IMR-90 (cell line): ENCODE results near the gene EDA. TPM values are rescaled to one million over a fixed set of nuclear protein-coding genes. Genes with fewer than 3 reads are reported as not detected.

ENCODE experiments used
- ATAC-seq: fragments of 200-7000 bp; cut with Tn5 transposase; 2 replicates; pipeline ENCODE4 v1.9.1; 2020; ENCODE audit warnings: low read depth, mild to moderate bottlenecking, moderate library complexity
- BruUV-seq: library from RNA; stranded (reverse); fragments of 400-500 nt; replicated peaks from 2 replicates; lab custom pipeline; 2021; lab: Mats Ljungman, UMichigan
- CTCF ChIA-PET: fragments of 300-600 bp; formaldehyde crosslinking; extraction: SDS; loops from one replicate; lab custom pipeline; 2021; ENCODE audit warnings: antibody characterized with exemption; lab: Yijun Ruan, JAX
- POLR2A ChIA-PET: fragments of 300-600 bp; sonication (Branson Sonifier 250); formaldehyde crosslinking; loops from one replicate; lab custom pipeline; 2022; ENCODE audit warnings: antibody characterized with exemption; ENCODE audit not compliant: unreplicated experiment; lab: Charles Lee
- DNase-seq: peaks from one replicate; pipeline ENCODE4 v3.0.0; 2013
- H2AFZ ChIP-seq: replicated peaks from 2 replicates; pipeline ENCODE3; 2013; ENCODE audit warnings: low read length, mild to moderate bottlenecking; ENCODE audit not compliant: poor library complexity
- H2AK5ac ChIP-seq: 2 replicates; pipeline ENCODE4 v1.6.1; 2013; ENCODE audit warnings: low read depth, low read length, inconsistent platforms
- H2AK9ac ChIP-seq: replicated peaks from 2 replicates; pipeline ENCODE3; 2013; ENCODE audit warnings: mild to moderate bottlenecking, low read depth, low read length, moderate library complexity; ENCODE audit not compliant: poor library complexity
- H2BK120ac ChIP-seq: 2 replicates; pipeline ENCODE4 v1.6.1; 2013; ENCODE audit warnings: low read depth, low read length, inconsistent platforms
- H2BK15ac ChIP-seq: 3 replicates; pipeline ENCODE4 v1.6.1; 2013; ENCODE audit warnings: low read depth, low read length, inconsistent platforms
- H2BK20ac ChIP-seq: 2 replicates; pipeline ENCODE4 v1.6.1; 2013; ENCODE audit warnings: low read depth, mild to moderate bottlenecking, inconsistent platforms, low read length, moderate library complexity
- H2BK5ac ChIP-seq: 2 replicates; pipeline ENCODE4 v1.6.1; 2013; ENCODE audit warnings: mild to moderate bottlenecking, low read depth, low read length, inconsistent platforms; ENCODE audit not compliant: poor library complexity, severe bottlenecking
- H3K14ac ChIP-seq: replicated peaks from 2 replicates; pipeline ENCODE4 v1.6.1; 2013; ENCODE audit warnings: low read depth, low read length, inconsistent platforms
- H3K18ac ChIP-seq: 2 replicates; pipeline ENCODE4 v1.6.1; 2013; ENCODE audit warnings: low read depth, low read length, control low read depth
- H3K23ac ChIP-seq: 2 replicates; pipeline ENCODE4 v1.6.1; 2013; ENCODE audit warnings: low read depth, low read length, inconsistent platforms
- H3K27ac ChIP-seq: 2 replicates; pipeline ENCODE4 v1.5.1; 2013; ENCODE audit warnings: mild to moderate bottlenecking, control low read depth, low read length; ENCODE audit not compliant: insufficient read depth
- H3K27me3 ChIP-seq: 2 replicates; pipeline ENCODE4 v1.6.1; 2013; ENCODE audit warnings: low read length; ENCODE audit not compliant: control insufficient read depth, insufficient read depth
- H3K36me3 ChIP-seq: 2 replicates; pipeline ENCODE4 v1.6.1; 2013; ENCODE audit warnings: low read length, mixed read lengths; ENCODE audit not compliant: control insufficient read depth, insufficient read depth
- H3K4ac ChIP-seq: 2 replicates; pipeline ENCODE4 v1.6.1; 2013; ENCODE audit warnings: low read depth, low read length, inconsistent platforms
- H3K4me1 ChIP-seq: 2 replicates; pipeline ENCODE4 v1.6.1; 2013; ENCODE audit warnings: low read length, mixed read lengths; ENCODE audit not compliant: control insufficient read depth, insufficient read depth
- H3K4me2 ChIP-seq: 2 replicates; pipeline ENCODE4 v1.6.1; 2013; ENCODE audit warnings: low read depth, mild to moderate bottlenecking, control low read depth, low read length, moderate library complexity
- H3K4me3 ChIP-seq: 2 replicates; pipeline ENCODE4 v1.5.1; 2013; ENCODE audit warnings: low read depth, mild to moderate bottlenecking, control low read depth, low read length, moderate library complexity; ENCODE audit not compliant: insufficient read depth
- H3K56ac ChIP-seq: 2 replicates; pipeline ENCODE4 v1.6.1; 2013; ENCODE audit warnings: low read length, inconsistent platforms; ENCODE audit not compliant: insufficient read depth; ENCODE audit errors: extremely low read depth
- H3K79me1 ChIP-seq, 2 experiments: 2 replicates each; pipeline ENCODE4 v1.6.1; 2013; ENCODE audit warnings: low read length in 2 of 2, inconsistent platforms in 1 of 2, low read depth in 1 of 2
- H3K9ac ChIP-seq: 2 replicates; pipeline ENCODE4 v1.6.1; 2013; ENCODE audit warnings: low read depth, low read length, control low read depth
- H3K9me1 ChIP-seq: 2 replicates; pipeline ENCODE4 v1.6.1; 2013; ENCODE audit warnings: low read length, inconsistent platforms; ENCODE audit not compliant: insufficient read depth
- H3K9me3 ChIP-seq: 2 replicates; pipeline ENCODE4 v1.6.1; 2013; ENCODE audit warnings: low read length; ENCODE audit not compliant: control insufficient read depth, insufficient read depth
- H4K20me1 ChIP-seq: 2 replicates; pipeline ENCODE4 v1.6.1; 2013; ENCODE audit warnings: low read length, inconsistent platforms; ENCODE audit not compliant: insufficient read depth
- H4K5ac ChIP-seq: 2 replicates; pipeline ENCODE4 v1.6.1; 2013; ENCODE audit warnings: mild to moderate bottlenecking, low read depth, low read length, control low read depth
- H4K8ac ChIP-seq, 2 experiments: 2 replicates each; pipeline ENCODE4 v1.6.1; 2013; ENCODE audit warnings: low read depth in 2 of 2, low read length in 2 of 2, control low read depth in 1 of 2, inconsistent platforms in 1 of 2
- H4K91ac ChIP-seq: 2 replicates; pipeline ENCODE4 v1.6.1; 2013; ENCODE audit warnings: low read depth, low read length, inconsistent platforms; ENCODE audit not compliant: insufficient read depth
- BHLHE40 ChIP-seq: fragments of 150-350 bp; IDR thresholded peaks from 2 replicates; pipeline ENCODE4 v1.6.1; 2016; ENCODE audit warnings: mild to moderate bottlenecking, low read depth, low read length
- CEBPB ChIP-seq: IDR thresholded peaks from 2 replicates; pipeline ENCODE4 v1.6.1; 2012; ENCODE audit warnings: low read depth, low read length, improper control_type of control experiment
- CHD1 ChIP-seq: IDR thresholded peaks from 2 replicates; pipeline ENCODE4 v1.6.1; 2012; ENCODE audit warnings: low read depth, low read length, improper control_type of control experiment
- CTCF ChIP-seq: conservative IDR thresholded peaks from 2 replicates; pipeline ENCODE4 v1.5.1; 2012; ENCODE audit warnings: mild to moderate bottlenecking, low read depth, low read length, improper control_type of control experiment
- ELK1 ChIP-seq: fragments of 150-350 bp; IDR thresholded peaks from 2 replicates; pipeline ENCODE4 v1.6.1; 2016; ENCODE audit warnings: low read depth, mild to moderate bottlenecking, low read length, moderate library complexity, borderline replicate concordance
- FOS ChIP-seq: fragments of 150-350 bp; IDR thresholded peaks from 2 replicates; pipeline ENCODE4 v1.6.1; 2016; ENCODE audit warnings: low read depth, low read length
- MAFK ChIP-seq: IDR thresholded peaks from 2 replicates; pipeline ENCODE4 v1.6.1; 2012; ENCODE audit warnings: low read depth, low read length, improper control_type of control experiment
- MAZ ChIP-seq: IDR thresholded peaks from 2 replicates; pipeline ENCODE4 v1.6.1; 2012; ENCODE audit warnings: low read depth, mild to moderate bottlenecking, low read length, improper control_type of control experiment, moderate library complexity, borderline replicate concordance
- MXI1 ChIP-seq: IDR thresholded peaks from 2 replicates; pipeline ENCODE4 v1.6.1; 2012; ENCODE audit warnings: low read depth, mild to moderate bottlenecking, low read length, moderate library complexity, borderline replicate concordance
- NFE2L2 ChIP-seq: fragments of 150-350 bp; IDR thresholded peaks from 2 replicates; pipeline ENCODE4 v1.6.1; 2016; ENCODE audit warnings: low read depth, mild to moderate bottlenecking, low read length
- POLR2A ChIP-seq: IDR thresholded peaks from 2 replicates; pipeline ENCODE4 v1.6.1; 2012; ENCODE audit warnings: mild to moderate bottlenecking, low read depth, low read length
- RCOR1 ChIP-seq: IDR thresholded peaks from 2 replicates; pipeline ENCODE4 v1.6.1; 2012; ENCODE audit warnings: mild to moderate bottlenecking, low read length, improper control_type of control experiment; ENCODE audit not compliant: insufficient replicate concordance
- RFX5 ChIP-seq: IDR thresholded peaks from 2 replicates; pipeline ENCODE4 v1.8.0; 2012; ENCODE audit warnings: low read depth, mild to moderate bottlenecking, low read length, moderate library complexity
- SMC3 ChIP-seq: fragments of 150-350 bp; IDR thresholded peaks from 2 replicates; pipeline ENCODE4 v1.6.1; 2016; ENCODE audit warnings: low read depth, mild to moderate bottlenecking, antibody characterized with exemption, low read length, moderate library complexity
- USF2 ChIP-seq: fragments of 150-350 bp; IDR thresholded peaks from 2 replicates; pipeline ENCODE4 v1.6.1; 2017; ENCODE audit warnings: mild to moderate bottlenecking, antibody characterized with exemption, low read length, low read depth
- WGBS, 2 experiments: methylation state at CpG; one replicate each; pipeline versions ENCODE4 v1.1.5 to v1.1.7; 2013; ENCODE audit warnings: missing lambda C conversion rate in 2 of 2; ENCODE audit not compliant: insufficient read length in 1 of 2; ENCODE audit errors: extremely low coverage in 2 of 2; 5-methylcytosine and 5-hydroxymethylcytosine counted together
- dilution Hi-C: fragments of 300-500 bp; cut with HindIII; formaldehyde crosslinking; loops from one replicate; pipeline ENCODE4 v1.14.3; 2018; ENCODE audit warnings: low sequenced_read_pairs; ENCODE audit not compliant: unreplicated experiment
- in situ Hi-C: fragments of 300-500 bp; cut with MboI; formaldehyde crosslinking; loops from 3 replicates; pipeline ENCODE4 v1.14.3; 2019; ENCODE audit warnings: low sequenced_read_pairs, inconsistent platforms, mixed read lengths
- intact Hi-C: fragments of 100-400 bp; cut with micrococcal nuclease; formaldehyde crosslinking; loops from 2 replicates; pipeline ENCODE4 v1.10.0; 2022
- polyA plus RNA-seq, 3 experiments: library from polyadenylated mRNA; depleted of rRNA; stranded (reverse); fragments of >200 nt; gene quantifications; 2 replicates each; pipeline ENCODE4 v1.2.3, GENCODE V29; 2012; ENCODE audit warnings: low replicate concordance in 1 of 3
- total RNA-seq: library from RNA; depleted of rRNA; stranded (reverse); fragments of >200 nt; gene quantifications from 2 replicates; pipeline ENCODE4 v1.2.3, GENCODE V29; 2012

The EDA gene
- total and polyA plus RNA-seq, 2 of the 4 experiments (the other 2 are of a cell fraction): under 0.01 TPM; not detected in 1

GRCh38 chrX:70013466-70014381, 397.8 kb downstream of the EDA start:
- H3K9ac ChIP-seq: no peak overlapping the region
- no peak overlapping the region for H3K4me2 ChIP-seq
- ATAC-seq (no peak), DNase-seq (no peak)
- in situ Hi-C loops (no loop called here), dilution Hi-C loops (no loop called here), intact Hi-C loops (no loop called here)
- H2AK5ac ChIP-seq: no peak overlapping the region
- H3K56ac ChIP-seq: no peak overlapping the region
- no peak overlapping the region for H2BK5ac ChIP-seq
- BruUV-seq: no TSS peak
- no peak overlapping the region for H3K4me3 ChIP-seq
- no peaks in the 10 kb centered on the region for H3K79me1 ChIP-seq
- H2AFZ ChIP-seq: no peak overlapping the region
- H2BK15ac ChIP-seq: no peak overlapping the region
- no peak overlapping the region for H3K4ac ChIP-seq
- no peak overlapping the region for H4K91ac ChIP-seq
- no peak overlapping the region for H2BK20ac ChIP-seq
- no peak overlapping the region for H3K14ac ChIP-seq
- no peak overlapping the region for H3K23ac ChIP-seq
- H2BK120ac ChIP-seq: no peak overlapping the region
- H3K27ac ChIP-seq: no peak overlapping the region
- H3K18ac ChIP-seq: no peak overlapping the region
- peaks cover 5% of the 10 kb centered on the region for H3K27me3 ChIP-seq
- no peak overlapping the region for H4K5ac ChIP-seq
- no peaks in the 10 kb centered on the region for H3K9me1 ChIP-seq
- no peaks in the 10 kb centered on the region for H4K20me1 ChIP-seq
- WGBS, 2 experiments: 59% methylated on average over 3 of the region's 5 CpGs; no CpG with 5 or more reads in 1 of the 2 experiments
- H4K8ac ChIP-seq: no peak overlapping the region
- H3K9me3 ChIP-seq: no peaks in the 10 kb centered on the region
- H2AK9ac ChIP-seq: no peak overlapping the region
- no peaks in the 10 kb centered on the region for H3K4me1 ChIP-seq
- no peaks in the 10 kb centered on the region for H3K36me3 ChIP-seq
- ChIA-PET POLR2A (no interaction called here), CTCF (no interaction called here)
- TF ChIP-seq CEBPB (no peak), FOS (no peak), MXI1 (no peak), NFE2L2 (no peak), ELK1 (no peak), MAFK (no peak), MAZ (no peak), POLR2A (no peak), CTCF (no peak), BHLHE40 (no peak), RFX5 (no peak), SMC3 (no peak), USF2 (no peak), RCOR1 (no peak), CHD1 (no peak)
